ENCODE results near the gene SMIM45.

The SMIM45 gene

DNA sequence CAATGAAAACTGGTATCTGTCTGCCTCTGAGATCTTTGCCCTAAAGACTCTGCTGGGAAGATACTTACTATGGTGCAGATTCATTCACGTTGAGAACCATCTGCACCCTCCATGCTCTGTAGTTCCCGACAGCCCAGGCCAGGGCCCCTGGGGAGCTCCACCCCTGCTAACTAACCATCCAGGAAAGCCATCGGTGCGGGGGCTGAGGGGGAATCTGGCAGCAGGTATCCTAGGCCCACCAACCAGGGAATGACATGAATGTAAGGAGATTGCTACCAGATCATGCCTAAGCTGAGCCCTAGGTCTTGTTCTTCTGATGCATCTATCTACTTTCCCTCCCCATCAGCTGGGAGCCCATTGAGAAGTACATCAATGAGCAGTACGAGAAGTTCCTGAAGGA is 35.3 kb downstream of the SMIM45 start:
- no peak overlapping the region for H2BK120ac ChIP-seq (ENCODE audit: low read depth, low read length, poor library complexity, severe bottlenecking)
- Mint-ChIP-seq H3K27ac (no peak overlapping the region; a peak in 1 of 7 replicates), H3K9me3 (no peaks in the 10 kb centered on the region), H3K27me3 (ENCODE audit: low read depth) (no peaks in the 10 kb centered on the region; the same call in 1 of the 2 replicates), H3K4me3 (no peak overlapping the region), H3K36me3 (ENCODE audit: insufficient read depth in 1 of 3, low read depth in 3 of 3) (peaks cover 16 to 41% (median 36%) of the 10 kb centered on the region in 3 experiments; a peak in 6 of 7 replicates), H3K4me1 (no peaks in the 10 kb centered on the region)
- no peak overlapping the region for H2AFZ ChIP-seq (ENCODE audit: low read length)
- no peak overlapping the region for H2BK12ac ChIP-seq (ENCODE audit: insufficient read length, low read depth, low read length)
- H2BK15ac ChIP-seq (ENCODE audit: low read depth, low read length), result no peak overlapping the region
- H3K56ac ChIP-seq (ENCODE audit: insufficient read length, low read depth, low read length), result no peak overlapping the region
- H3K9me3 ChIP-seq (ENCODE audit: control insufficient read depth, low read depth, low read length), result no peaks in the 10 kb centered on the region
- TF ChIP-seq, protein P1, sequence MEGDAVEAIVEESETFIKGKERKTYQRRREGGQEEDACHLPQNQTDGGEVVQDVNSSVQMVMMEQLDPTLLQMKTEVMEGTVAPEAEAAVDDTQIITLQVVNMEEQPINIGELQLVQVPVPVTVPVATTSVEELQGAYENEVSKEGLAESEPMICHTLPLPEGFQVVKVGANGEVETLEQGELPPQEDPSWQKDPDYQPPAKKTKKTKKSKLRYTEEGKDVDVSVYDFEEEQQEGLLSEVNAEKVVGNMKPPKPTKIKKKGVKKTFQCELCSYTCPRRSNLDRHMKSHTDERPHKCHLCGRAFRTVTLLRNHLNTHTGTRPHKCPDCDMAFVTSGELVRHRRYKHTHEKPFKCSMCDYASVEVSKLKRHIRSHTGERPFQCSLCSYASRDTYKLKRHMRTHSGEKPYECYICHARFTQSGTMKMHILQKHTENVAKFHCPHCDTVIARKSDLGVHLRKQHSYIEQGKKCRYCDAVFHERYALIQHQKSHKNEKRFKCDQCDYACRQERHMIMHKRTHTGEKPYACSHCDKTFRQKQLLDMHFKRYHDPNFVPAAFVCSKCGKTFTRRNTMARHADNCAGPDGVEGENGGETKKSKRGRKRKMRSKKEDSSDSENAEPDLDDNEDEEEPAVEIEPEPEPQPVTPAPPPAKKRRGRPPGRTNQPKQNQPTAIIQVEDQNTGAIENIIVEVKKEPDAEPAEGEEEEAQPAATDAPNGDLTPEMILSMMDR (conservative IDR thresholded peaks at IDR 0.05), result no peak
- no peak overlapping the region for H3K4me2 ChIP-seq (ENCODE audit: insufficient read depth, insufficient read length, low read length)
- no peak overlapping the region for H3K27ac ChIP-seq (ENCODE audit: insufficient read length, low read depth, low read length)
- no peak overlapping the region for H2AK5ac ChIP-seq (ENCODE audit: insufficient read length, low read length)
- no CpG with 5 or more reads among the region's 5 CpGs for WGBS (ENCODE audit: extremely low coverage, insufficient read length, low lambda C conversion rate)
- H4K5ac ChIP-seq (ENCODE audit: insufficient read length, low read depth, low read length), result no peak overlapping the region
- no peak overlapping the region for H3K4ac ChIP-seq (ENCODE audit: low read depth, low read length)
- H3K9ac ChIP-seq (ENCODE audit: extremely low read depth, insufficient read length, low read length), result no peak overlapping the region
- no peak overlapping the region for H3T11ph ChIP-seq (ENCODE audit: low read length)
- H3K4me1 ChIP-seq (ENCODE audit: insufficient read depth, low read length), result no peaks in the 10 kb centered on the region
- H3K14ac ChIP-seq (ENCODE audit: insufficient read depth, low read length), result no peak overlapping the region
- no peak for DNase-seq
- no peak overlapping the region for H3K23ac ChIP-seq (ENCODE audit: insufficient read length, low read depth, low read length)
- no peaks in the 10 kb centered on the region for H3K79me1 ChIP-seq (ENCODE audit: insufficient read depth, low read depth, low read length, poor library complexity, severe bottlenecking)
- no peak overlapping the region for H3K18ac ChIP-seq (ENCODE audit: insufficient read length, low read depth, low read length)
- H2BK5ac ChIP-seq (ENCODE audit: insufficient read length, low read length), result no peak overlapping the region
- H4K91ac ChIP-seq (ENCODE audit: insufficient read length, low read depth, low read length), result no peak overlapping the region
- H2BK20ac ChIP-seq (ENCODE audit: low read depth, low read length, poor library complexity, severe bottlenecking), result no peak overlapping the region
- no peaks in the 10 kb centered on the region for H3K27me3 ChIP-seq (ENCODE audit: insufficient read depth, low read length)
- no peaks in the 10 kb centered on the region for H3K79me2 ChIP-seq (ENCODE audit: insufficient read depth, low read length)
- H4K20me1 ChIP-seq (ENCODE audit: control insufficient read depth, insufficient read depth, insufficient read length), result no peaks in the 10 kb centered on the region
- H3K23me2 ChIP-seq (ENCODE audit: insufficient read length, low read depth, low read length, poor library complexity, severe bottlenecking), result no peaks in the 10 kb centered on the region
- no peak overlapping the region for H4K8ac ChIP-seq (replicated peaks; ENCODE audit: insufficient read length, low read depth, low read length)
